Left hindlimb (tissue), 1 donor: ENCODE data around the gene GABRG2.
"Not testable (repeated sequence)": the region's sequence is repeated elsewhere in the genome, so short reads cannot be mapped to it uniquely, and the experiment has no call there.

Source experiments
- DNase-seq: peaks from one replicate; pipeline ENCODE4 v3.0.0-alpha.2; 2018

The GABRG2 gene

DNA sequence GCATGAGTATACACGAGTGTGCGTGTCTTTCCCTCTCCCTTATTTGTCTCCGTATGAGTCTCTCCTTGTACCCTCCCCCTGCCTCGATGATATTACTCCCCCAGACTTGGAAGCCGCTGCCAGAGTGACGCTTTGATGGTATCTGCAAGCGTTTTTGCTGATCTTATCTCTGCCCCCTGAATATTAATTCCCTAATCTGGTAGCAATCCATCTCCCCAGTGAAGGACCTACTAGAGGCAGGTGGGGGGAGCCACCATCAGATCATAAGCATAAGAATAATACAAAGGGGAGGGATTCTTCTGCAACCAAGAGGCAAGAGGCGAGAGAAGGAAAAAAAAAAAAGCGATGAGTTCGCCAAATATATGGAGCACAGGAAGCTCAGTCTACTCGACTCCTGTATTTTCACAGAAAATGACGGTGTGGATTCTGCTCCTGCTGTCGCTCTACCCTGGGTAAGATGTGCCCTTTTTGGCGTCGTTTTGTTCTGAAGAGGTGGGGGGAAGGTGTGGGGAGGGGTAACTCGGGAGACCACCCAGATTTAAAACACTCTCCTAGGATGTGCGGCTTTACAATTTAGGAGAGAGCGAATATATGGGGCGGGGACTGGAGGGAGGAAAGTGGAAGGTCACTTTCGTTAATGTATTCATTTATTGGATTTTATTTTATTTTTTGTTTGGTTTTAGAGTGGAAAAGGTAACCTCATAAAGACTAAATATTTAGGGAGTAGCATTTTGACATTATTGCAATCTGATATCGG is at the start of gene GABRG2:
TSS of gene GABRG2 (plus strand) at position 119 of the 757 bp plus-strand sequence. CDS start at position 346, 227 bp downstream.
- no peak for DNase-seq

DNA sequence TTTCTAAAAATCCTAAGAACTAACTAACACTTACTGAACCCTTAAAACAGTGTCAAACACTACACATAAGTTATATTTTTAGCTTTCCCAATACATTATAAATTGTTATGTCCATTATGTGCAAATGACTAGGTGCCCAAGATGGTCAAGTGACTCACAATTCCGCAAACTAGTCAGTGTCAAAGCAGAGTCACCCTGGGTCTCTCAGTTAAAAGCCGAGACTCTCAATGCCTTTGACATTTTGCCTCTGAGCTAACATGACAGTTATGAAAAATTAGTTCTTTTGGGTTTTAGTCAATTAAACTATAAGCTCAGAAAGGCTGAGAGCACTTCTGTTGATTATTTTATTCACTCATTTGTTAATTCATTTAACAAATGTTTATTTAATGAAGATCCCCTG is 42.3 kb upstream of the GABRG2 start:
- no peak for DNase-seq

DNA sequence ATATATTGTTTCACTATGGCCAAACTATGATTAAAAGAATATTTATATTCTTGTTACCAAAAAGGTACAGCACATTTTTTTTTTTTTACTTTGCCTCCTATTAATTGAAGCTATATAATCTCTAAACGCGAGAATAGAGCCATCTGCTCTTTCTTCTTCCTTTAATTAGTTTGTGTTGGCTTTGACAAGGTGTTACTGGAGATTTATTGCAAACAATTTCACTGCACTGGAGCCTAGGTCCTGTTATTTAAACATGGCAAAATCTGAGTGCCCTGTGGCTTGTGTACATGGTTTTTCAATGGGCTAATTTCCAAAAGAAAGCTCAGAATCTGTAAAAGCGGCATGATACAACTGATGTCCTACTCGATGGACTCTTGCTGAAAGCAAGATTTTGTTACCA is 40.8 kb upstream of the GABRG2 start:
- no peak for DNase-seq

DNA sequence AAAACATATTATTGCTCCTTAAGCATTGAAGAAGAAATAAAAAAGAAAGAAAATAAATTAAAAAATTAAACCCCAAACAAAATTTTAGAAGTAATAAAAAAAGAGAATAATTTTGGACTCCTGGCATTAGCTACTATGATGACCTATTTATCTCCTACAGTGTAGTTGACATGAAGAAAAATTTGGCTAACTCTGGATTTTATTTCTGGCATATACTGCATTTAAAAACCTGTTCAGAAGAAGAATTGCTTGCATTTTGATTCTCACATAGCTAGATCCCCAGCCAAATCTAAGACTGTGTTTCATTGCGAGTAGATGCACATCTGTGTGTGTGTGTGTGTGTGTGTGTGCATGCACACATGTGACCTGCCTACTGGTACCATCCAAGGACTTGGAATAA is 30.1 kb upstream of the GABRG2 start:
- DNase-seq, result no peak

DNA sequence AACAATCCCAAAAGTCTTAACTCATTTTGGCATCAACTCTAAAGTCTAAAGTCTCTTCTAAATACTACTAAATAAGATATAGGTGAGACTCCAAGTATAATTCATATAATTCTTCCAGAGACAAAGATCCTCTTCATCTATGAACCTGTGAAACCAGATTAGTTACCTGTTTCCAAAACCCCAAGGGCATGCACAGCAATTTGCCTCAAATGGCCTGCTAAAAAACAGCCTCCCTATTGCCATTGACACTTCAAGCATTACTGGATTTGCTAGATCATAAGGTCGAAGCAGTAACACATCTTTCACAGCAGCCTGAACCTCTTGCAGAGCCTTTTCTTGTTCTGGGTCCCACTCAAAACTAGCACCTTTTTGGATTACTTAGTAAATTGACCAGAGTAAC is 20.3 kb upstream of the GABRG2 start:
- no peak for DNase-seq

DNA sequence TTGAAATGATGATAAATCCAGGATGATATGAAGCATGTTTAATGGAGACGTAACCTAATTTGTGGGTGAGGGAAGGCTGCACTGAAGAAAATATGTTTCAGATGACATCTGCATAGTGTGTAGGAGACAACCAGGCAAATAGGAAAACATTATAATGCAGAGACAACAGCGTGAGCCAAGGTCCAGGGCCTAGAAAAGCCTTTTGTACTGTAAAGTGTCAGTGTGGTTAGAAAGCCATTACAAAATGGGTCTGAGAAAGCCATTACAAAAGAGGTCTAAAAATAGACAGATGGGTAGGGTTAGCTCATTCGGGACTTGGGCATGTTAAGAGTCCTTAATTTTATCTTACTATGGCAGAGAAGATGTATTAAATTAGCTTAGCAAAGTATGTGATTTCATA is 14.9 kb upstream of the GABRG2 start:
- no peak for DNase-seq

DNA sequence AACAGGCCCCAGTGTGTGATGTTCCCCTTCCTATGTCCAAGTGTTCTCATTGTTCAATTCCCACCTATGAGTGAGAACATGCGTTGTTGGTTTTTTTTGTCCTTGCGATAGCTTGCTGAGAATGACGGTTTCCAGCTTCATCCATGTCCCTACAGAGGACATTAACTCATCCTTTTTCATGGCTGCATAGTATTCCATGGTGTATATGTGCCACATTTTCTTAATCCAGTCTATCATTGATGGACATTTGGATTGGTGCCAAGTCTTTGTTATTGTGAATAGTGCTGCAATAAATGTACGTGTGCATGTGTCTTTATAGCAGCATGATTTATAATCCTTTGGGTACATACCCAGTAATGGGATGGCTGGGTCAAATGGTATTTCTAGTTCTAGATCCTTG is 12.5 kb upstream of the GABRG2 start:
- not testable (repeated sequence) for DNase-seq

DNA sequence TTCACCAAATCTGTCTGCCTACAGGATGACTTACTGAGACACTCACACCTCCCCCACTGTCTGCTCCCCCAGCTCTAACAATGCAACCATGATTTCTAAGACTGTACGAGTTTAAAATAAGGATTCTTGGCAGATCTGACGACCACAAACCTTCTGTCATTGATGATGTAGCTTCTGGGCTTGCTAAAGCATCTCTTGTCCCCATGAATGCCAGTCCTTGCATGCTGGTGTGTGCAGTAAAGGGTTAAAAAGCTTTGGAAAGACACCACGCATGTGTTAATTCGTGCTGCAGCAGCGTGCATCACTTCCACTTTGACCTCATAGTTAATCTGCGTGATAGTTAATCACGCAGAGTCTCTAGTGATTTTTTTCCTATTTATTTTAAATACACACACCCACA is 411 bp upstream of the GABRG2 start:
- no peak for DNase-seq

DNA sequence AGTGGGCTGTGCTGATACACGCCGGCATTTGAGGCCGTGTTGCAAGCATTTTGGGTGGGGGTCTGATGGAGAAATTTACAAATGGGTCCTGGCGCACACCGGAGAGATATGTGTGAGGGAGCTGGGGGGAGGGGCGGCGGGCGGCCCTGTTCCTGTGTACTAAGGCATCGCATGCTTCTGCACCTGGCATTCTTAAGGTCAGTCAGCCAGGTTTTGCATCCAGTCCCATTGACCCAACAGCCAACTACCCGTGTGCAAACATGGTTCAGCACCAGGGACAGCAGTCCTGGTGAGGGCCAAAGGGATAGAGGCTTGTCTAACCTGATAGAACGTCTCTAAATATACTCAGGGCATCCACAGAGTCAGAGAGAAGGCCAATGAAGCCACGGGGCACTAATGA is 839 bp downstream of the GABRG2 start:
- DNase-seq, result peak; percentile 59

DNA sequence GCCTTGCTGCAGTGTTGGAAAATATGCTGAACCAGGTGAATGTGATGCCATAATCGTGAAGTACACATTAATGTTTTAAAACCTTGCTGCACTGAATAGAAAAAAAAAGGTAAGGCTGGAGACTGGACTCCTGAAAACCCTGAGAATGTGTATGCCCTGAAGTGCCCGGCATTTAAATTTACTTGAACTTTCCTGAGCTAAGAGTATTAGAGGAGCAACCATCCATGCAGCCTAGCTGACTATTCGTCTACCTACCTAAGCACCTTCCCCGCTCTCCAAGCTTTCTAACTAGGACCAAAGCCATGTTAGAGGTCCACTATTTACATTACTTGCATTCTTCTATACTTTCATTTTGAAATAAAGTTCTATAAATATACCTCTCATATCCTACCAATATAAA is 1.4 kb downstream of the GABRG2 start:
- no peak for DNase-seq

DNA sequence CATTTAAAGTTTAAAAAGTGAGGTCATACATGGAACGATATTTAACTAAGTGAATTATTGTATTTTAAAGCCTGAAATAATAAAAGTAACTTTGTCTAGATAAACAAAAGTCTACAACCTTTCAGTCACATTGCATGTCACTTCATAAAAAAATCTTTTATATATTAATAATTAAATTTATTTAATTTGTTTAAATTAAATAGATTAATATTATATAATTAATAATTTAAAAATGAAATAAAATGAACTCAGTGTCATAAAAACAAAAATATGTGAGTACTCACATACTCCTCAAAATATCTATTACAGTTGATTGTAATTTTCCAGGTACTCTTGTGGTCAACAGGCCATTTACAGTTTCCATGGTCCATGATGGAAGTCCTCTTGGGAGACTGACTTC is 11.2 kb downstream of the GABRG2 start:
- no peak for DNase-seq

DNA sequence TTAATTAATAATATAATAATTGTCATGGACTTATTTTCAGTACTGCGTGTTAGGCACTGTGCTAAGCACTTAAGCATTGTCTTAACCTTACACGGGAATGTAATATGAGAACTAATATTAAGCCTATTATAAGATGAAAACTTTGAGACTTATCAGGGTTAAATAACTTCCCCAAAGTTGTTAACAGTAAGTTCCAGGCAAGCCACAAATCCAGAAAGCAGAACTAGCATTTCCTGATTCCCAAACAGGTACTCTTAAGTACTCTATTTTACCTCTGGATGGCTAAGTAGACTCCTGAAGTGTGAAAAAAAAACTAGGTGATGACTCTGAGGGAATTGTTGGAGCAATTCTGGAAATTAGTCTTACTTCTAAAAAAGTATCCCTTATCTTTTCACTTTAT is 23.8 kb downstream of the GABRG2 start:
- DNase-seq, result no peak

DNA sequence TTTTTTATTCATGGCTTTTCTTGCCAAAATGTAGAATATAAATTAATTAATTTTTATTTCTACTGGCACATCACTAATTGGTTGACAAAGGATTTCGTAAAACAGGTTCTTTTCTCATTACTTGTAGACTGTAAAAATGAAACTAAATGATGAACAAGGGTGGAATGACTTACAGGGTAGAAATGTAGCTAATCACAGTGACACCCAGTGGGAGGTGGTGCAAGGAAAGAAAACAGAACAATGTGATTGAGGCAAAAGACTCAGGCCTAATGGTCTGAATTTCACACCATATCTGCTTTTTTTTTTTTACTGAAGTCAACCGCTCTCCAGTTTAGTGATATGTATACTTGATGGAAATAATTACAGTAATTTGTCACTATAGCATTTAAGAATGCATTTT is 28.9 kb downstream of the GABRG2 start:
- DNase-seq, result no peak

DNA sequence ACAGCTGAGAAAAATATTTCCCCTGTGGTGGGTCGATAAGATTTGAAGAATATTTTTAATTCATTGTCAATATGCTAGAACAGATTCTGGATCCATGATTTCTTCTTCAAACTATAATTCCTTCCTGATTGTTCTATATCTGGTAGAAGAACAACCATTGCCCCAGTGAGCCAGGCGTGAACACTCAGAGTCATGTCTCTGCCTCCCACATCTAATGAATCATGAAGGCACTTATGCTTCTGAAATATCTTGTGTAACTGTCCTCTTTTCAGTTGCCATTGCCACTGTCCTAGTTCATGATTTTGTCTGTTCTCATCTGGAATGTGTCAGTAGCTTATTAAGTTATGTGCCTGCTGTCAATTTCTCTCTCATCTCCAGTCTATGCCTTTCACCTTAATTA is 40.0 kb downstream of the GABRG2 start:
- no peak for DNase-seq

DNA sequence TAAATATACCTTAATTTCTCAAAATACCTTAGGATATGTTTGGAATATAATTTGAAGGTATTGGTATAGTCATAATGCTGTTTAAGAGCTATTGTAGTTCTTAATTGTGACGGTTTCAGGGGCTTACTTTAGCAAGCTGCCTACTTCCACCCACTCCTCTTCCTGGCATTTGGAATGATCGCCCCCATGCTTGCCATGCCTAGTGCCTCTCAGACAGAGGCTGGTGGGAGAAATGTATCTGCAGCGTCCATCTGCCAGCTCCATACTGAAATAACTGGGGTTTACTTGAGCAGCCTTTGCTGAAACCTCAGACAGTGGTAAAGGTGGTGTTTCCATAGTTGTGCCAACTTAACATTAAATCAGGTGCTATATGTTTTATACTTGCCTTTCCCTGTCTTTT is 52.2 kb downstream of the GABRG2 start:
- no peak for DNase-seq

DNA sequence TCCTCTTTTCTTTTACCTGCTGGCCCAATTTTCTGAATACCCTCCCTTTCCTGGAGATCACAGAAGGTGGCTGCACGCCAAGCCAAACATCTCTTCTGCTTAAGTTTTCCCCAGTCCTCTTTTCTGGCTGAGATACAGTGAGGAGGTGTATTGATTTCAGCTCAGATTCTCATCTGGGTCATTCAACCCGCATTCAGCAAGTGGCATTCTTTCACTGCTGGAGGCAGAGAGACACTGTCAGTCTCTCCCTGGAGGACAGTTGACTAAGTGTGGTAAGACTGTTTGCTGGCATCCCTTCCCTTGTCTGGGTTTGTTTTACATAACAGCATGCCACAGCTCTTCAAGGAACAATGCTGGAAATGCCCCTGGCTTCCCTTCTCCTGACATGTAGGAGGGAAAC is 60.5 kb downstream of the GABRG2 start:
- no peak for DNase-seq

DNA sequence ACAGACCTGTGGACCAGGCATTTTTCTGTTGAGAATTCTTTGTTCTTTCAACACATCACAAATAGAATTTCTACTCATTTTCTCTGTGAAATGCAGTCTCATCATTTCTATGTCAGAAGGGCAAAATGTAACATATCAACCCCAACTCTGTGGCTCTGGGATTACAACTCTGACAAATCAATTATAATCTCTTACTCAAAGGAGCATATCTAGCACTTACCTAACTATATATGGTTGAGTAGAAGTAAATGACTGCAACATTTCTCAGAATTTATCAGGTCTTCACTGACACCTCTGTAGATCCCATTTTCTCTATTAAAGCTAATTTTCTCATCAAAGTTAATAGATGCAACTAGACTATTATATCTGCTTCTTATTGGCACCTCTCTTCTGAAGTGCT is 64.8 kb downstream of the GABRG2 start:
- DNase-seq, result no peak

DNA sequence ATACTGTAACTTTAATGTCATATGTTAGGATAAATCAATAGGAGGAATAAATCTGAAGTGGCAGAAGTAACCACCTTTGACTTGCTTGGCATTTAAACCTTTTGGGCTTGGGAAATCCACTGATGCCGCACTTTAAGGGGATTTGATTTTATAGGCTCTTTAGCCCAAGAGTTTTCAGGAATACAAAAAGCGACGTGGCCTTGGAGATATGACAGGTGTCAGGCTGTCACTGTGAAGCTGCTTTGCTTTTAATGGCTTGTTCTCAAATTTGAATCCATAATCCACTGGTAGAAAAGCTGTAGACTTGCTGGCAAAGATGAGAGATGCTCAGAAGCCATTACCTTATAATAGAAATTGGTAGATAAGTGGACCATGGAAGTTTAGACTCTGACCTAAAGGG is 71.6 kb downstream of the GABRG2 start:
- no peak for DNase-seq

DNA sequence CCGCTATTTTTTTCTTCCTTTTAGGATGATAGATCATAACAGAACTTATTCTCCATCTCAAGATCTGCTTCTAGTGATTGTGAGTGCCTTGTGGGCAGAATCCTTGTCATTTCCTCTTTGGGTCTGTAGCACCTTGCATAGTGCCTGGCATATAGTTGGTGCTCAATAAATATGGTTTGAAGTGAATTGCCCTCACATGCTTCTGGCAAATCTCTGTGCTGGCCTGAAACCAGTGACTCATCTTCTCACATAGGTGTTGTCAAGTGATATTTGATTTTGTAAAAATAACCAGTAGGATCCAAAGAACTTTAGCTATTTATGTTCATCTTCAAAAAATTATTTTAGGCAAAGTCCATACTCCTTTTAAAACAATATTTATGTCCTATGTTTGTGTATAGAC is 86.7 kb downstream of the GABRG2 start:
- DNase-seq, result no peak

DNA sequence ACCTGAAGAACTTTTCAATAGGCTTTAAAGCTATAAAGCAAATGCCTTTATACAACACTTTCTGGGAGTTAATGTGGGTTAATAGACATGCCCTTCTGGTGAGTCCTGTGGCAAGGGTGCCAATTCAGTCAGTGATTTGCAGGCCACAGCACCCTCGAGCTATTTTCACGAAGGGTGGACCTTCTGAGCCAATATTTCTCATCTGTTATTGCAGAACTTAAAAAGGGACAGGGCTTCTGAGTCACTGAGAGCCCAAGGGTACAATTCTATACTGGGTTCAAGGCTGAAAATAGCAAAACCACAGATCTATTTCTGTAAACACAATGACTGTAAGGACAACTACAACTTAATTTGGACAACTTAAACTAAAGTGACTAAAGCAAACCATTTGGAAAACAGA is 92.8 kb downstream of the GABRG2 start:
- DNase-seq, result no peak

DNA sequence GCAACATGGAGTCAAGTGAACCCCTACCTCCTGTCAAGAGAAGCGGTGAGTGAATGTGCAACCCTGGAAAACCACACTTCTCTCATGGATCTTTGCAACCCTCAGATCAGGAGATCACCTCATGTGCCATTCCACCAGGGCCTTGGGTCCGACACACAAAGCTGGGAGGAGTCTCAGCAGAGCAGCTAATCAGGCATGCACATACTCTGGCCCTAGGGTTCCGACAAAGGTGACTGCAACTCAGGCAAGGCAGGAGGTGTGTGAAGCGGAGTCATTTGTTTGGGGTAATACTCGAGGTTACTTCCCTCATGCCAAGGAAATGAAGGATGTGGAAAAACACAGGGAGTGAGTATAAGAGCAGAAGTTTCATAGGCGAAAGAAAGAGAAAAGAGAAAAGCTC is 96.1 kb downstream of the GABRG2 start:
- no peak for DNase-seq

DNA sequence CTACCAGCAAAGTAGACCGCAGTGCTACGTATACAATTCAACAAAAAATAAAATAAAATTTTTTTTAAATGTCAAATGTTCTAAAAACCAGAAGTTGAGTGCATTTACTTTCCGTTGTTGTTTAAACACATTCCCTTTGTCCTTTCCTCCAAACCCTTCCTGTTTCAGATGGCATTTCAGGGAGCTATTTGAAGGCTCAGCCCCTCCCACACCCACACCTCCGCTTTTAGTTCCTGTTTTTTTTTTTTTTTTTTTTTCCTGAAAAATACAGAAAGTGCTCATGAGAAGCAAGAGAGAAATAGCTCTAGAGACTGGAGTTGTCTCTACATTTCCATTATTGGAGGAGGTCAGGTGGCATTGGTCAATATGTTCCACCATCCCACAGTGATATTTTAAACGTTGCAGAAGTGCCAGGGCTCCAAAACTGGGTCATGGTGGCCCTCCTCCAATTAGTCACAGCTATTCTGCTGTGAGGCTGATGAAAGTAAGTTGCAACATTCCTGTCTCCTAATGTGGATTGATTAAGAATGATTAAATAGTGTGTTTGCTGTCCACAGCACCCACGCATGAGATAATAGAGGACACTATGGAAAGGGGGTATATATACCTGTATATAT is 106.9 kb downstream of the GABRG2 start:
- no peak for DNase-seq

DNA sequence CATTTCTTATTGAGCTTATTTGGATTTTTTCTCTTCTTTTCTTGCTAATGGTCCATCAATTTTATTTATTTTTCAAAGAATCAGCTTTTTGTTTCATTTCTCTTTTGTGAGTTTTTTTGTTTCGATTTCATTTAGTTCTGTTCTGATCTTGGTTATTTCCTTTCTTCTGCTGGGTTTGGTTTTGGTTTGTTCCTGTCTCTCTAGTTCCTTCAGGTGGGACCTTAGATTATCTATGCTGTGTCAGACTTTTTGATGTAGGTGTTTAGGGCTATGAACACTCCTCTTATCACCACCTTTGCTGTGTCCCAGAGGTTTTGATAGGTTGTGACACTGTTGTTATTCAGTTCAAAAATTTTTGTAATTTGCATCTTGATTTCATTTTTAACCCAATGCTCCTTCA is 119.8 kb downstream of the GABRG2 start:
- no peak for DNase-seq

DNA sequence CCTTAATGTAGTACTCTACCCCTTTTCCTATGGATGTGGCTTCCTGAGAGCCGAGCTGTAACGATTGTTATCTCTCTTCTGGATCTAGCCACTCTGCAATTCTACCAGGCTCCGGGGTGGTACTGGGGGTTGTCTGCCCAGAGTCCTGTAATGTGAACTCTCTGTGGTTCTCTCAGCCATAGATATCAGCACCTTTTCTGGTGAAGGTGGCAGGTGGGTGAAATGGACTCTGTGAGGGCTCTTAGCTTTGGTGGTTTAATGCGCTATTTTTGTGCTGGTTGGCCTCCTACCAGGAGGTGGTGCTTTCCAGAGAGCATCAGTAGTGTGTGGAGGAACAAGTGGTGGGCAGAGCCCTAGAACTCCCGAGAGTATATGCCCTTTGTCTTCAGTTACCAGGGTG is 122.1 kb downstream of the GABRG2 start:
- no peak for DNase-seq

DNA sequence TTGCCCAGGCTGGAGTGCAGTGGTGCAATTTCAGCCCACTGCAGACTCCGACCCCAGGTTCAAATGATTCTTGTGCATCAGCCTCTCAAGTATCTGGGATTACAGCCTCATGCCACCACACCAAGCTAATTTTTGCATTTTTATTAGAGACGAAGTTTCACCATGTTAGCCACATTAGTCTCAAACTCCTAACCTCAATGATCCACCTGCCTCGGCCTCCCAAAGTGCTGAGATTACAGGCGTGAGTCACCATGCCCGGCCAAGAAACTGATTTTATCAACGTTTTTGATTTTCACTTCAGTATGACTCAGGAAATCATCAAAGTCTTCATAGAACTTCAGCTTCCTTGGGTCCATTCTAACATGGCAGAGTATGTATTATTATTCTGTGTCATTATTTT is 125.4 kb downstream of the GABRG2 start:
- DNase-seq, result no peak
